Measurements from ENCODE around the gene FUBP3. TPM values are rescaled to one million over a fixed set of nuclear protein-coding genes. Genes with fewer than 3 reads are reported as not detected.

Gene FUBP3
- total RNA-seq, 4 donors from 2014 or later: 26.5 to 147 (median 33.7) TPM

DNA sequence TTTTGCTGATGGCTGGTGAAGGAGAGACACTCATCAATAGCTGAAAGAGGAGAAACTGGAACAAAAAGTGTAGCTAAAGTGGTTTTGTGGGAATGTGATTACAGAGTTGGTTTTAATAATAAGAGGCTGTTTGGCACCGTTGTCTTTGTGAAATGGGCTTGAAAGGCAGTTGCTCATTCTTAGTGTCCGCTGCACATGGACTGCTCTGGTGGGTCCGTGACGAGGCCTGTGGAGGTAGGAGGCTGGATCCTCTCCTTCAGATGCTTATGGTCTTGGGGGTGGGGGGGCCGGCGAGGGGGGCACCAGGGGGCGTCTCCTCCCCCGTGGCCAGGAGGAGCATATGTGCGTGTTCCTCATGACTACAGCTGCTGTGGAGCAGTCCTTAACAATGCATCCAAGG, 29.8 kb downstream of the FUBP3 start:
- H3K4me1 ChIP-seq: peaks cover 3% of the 10 kb centered on the region
- no peak for DNase-seq (ENCODE audit: low spot score in 2 of 2)
- peaks cover 32% of the 10 kb centered on the region for H3K36me3 ChIP-seq
- TF ChIP-seq EP300 (IDR thresholded peaks at IDR 0.05) (no peak), POLR2AphosphoS5 (IDR thresholded peaks at IDR 0.05) (no peak), CTCF (IDR thresholded peaks at IDR 0.05) (no peak), POLR2A (IDR thresholded peaks at IDR 0.05) (no peak)
- H3K27me3 ChIP-seq: no peaks in the 10 kb centered on the region
- H3K27ac ChIP-seq: no peak overlapping the region
- WGBS: 73% methylated on average over 8 of the region's 9 CpGs
- no peaks in the 10 kb centered on the region for H3K9me3 ChIP-seq
- no peak overlapping the region for H3K4me3 ChIP-seq

GRCh38 chr9:130610862-130611707, 31.7 kb downstream of the FUBP3 start:
- H3K36me3 ChIP-seq: peaks cover 48% of the 10 kb centered on the region
- WGBS: 66% methylated on average over 8 of the region's 8 CpGs
- H3K27ac ChIP-seq: no peak overlapping the region
- no peak for TF ChIP-seq POLR2AphosphoS5 (IDR thresholded peaks at IDR 0.05)
- TF ChIP-seq POLR2A (IDR thresholded peaks at IDR 0.05): no peak
- TF ChIP-seq CTCF (IDR thresholded peaks at IDR 0.05): no peak
- TF ChIP-seq EP300 (IDR thresholded peaks at IDR 0.05): no peak
- DNase-seq (ENCODE audit: low spot score in 2 of 2): no peak
- H3K27me3 ChIP-seq: no peaks in the 10 kb centered on the region
- H3K4me1 ChIP-seq: peaks cover 3% of the 10 kb centered on the region
- no peaks in the 10 kb centered on the region for H3K9me3 ChIP-seq
- no peak overlapping the region for H3K4me3 ChIP-seq

DNA sequence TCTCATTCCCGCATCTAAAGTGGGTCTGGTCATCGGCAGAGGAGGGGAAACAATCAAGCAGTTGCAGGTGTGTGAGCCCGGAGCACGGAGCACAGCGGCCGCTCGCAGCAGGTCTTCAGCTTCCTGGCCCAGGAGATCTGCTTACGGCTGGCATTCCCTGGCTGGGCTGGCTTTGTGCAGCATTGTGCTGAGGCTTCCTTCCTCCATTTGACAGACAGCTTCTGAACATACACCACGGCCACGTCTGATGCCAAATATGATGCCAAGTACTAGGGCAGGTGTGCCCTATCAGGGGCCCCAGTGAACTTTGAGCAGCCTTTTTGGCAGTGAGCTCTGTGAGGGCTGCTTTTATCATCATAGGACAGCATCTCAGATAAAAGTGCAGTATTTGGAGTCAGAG, 37.1 kb downstream of the FUBP3 start:
- no peaks in the 10 kb centered on the region for H3K27me3 ChIP-seq
- no peaks in the 10 kb centered on the region for H3K4me1 ChIP-seq
- H3K27ac ChIP-seq: no peak overlapping the region
- WGBS: 98% methylated on average over 6 of the region's 10 CpGs
- no peak overlapping the region for H3K4me3 ChIP-seq
- peaks cover 89% of the 10 kb centered on the region for H3K36me3 ChIP-seq
- no peaks in the 10 kb centered on the region for H3K9me3 ChIP-seq
- TF ChIP-seq EP300 (IDR thresholded peaks at IDR 0.05) (no peak), POLR2AphosphoS5 (IDR thresholded peaks at IDR 0.05) (no peak), CTCF (IDR thresholded peaks at IDR 0.05) (no peak), POLR2A (IDR thresholded peaks at IDR 0.05) (no peak)
- DNase-seq (ENCODE audit: low spot score in 2 of 2): no peak

- H3K36me3 ChIP-seq: peaks cover 99% of the 10 kb centered on the region
- no peak for DNase-seq (ENCODE audit: low spot score in 2 of 2)
Observed at GRCh38 chr9:130623466-130623865, 44.1 kb downstream of the FUBP3 start.

More at GRCh38 chr9:130623466-130623865, 44.1 kb downstream of the FUBP3 start:
- no peaks in the 10 kb centered on the region for H3K9me3 ChIP-seq
- TF ChIP-seq POLR2A (IDR thresholded peaks at IDR 0.05): no peak
- no peak for TF ChIP-seq EP300 (IDR thresholded peaks at IDR 0.05)
- TF ChIP-seq CTCF (IDR thresholded peaks at IDR 0.05): no peak
- TF ChIP-seq POLR2AphosphoS5 (IDR thresholded peaks at IDR 0.05): no peak
- no peaks in the 10 kb centered on the region for H3K4me1 ChIP-seq
- 92% methylated on average over 10 of the region's 10 CpGs for whole genome bisulfite sequencing
- H3K27me3 ChIP-seq: no peaks in the 10 kb centered on the region
- no peak overlapping the region for H3K4me3 ChIP-seq
- no peak overlapping the region for H3K27ac ChIP-seq

All from suprapubic skin (tissue), 4 donors.